Measurements from ENCODE around the gene IL1RL2.

IL1RL2 gene

DNA sequence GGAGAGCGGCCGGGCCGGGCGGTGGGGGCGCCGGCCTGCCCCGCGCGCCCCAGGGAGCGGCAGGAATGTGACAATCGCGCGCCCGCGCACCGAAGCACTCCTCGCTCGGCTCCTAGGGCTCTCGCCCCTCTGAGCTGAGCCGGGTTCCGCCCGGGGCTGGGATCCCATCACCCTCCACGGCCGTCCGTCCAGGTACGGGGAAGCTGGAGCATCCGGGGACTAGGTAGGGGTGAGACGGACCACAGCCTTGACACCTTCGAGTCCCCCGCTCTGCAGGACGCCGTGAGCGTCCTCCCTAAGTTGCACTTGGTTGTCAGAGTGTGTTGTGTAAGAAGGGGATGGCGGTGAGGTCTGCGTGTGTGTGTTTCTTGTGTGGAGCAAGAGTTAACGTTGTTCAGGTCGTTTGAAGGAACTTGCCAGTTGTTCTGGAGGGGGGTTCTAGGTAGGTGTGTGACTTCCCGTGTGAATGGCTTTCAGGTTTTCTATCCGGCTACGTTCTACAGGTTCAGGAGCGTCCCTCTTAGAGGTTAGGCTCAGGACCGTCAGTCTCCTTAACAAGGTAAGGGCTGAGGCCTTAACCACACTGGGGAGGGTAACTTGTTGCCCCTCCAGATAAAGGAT, 43.9 kb upstream of the IL1RL2 start:
- H3K4me3 ChIP-seq = no peak overlapping the region
- no peak for DNase-seq (ENCODE audit: low read depth, low spot score)
- no peak overlapping the region for H3K9ac ChIP-seq (ENCODE audit: insufficient read length)
- no peaks in the 10 kb centered on the region for H3K36me3 ChIP-seq (ENCODE audit: insufficient read depth, low read length)
- TF ChIP-seq FOXP2 (optimal IDR thresholded peaks at IDR 0.05; ENCODE audit: control extremely low read depth, extremely low read length, insufficient read depth) (no peak), EZH2 (IDR thresholded peaks at IDR 0.05) (no peak)
- no peak overlapping the region for H3K27ac ChIP-seq
- H3K9me3 ChIP-seq (ENCODE audit: low read depth, low read length) = no peaks in the 10 kb centered on the region

DNA sequence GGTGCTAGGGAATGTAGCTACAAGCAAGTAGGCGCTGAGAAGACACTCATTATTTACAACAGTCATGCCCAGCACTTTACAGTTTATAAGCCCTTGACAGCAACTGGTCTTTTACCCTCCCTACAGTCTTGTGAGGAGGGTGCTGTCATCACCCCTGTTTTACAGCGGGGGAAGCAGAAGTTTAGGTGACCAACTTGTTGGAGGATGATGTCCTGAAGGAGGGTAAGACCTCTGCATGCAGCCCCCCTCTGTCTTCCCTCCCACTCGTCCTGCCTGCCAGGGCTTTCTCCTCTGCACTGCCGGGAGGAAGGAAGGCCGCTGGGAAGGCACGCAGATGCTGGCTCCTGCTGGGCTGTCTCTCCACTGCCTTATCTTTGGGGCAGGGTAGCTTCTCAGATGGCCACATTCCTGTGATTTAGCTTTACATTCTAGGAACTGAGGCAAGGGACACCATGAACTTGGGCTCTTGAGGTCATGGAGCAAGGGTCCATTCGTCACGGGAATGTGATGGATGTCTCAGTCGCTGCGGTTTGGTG, 43.3 kb upstream of the IL1RL2 start:
- no peak for TF ChIP-seq FOXP2 (optimal IDR thresholded peaks at IDR 0.05; ENCODE audit: control extremely low read depth, extremely low read length, insufficient read depth)
- no peak for TF ChIP-seq EZH2 (IDR thresholded peaks at IDR 0.05)
- TF ChIP-seq POLR2AphosphoS5 (IDR thresholded peaks at IDR 0.05; ENCODE audit: borderline replicate concordance, low read depth, low read length) = no peak
- H3K9me3 ChIP-seq (ENCODE audit: low read depth, low read length) = no peaks in the 10 kb centered on the region
- H3K9ac ChIP-seq (ENCODE audit: insufficient read length) = no peak overlapping the region
- H3K4me3 ChIP-seq = no peak overlapping the region
- no peaks in the 10 kb centered on the region for H3K36me3 ChIP-seq (ENCODE audit: insufficient read depth, low read length)
- no peak for DNase-seq (ENCODE audit: low read depth, low spot score)
- H3K27ac ChIP-seq = no peak overlapping the region

DNA sequence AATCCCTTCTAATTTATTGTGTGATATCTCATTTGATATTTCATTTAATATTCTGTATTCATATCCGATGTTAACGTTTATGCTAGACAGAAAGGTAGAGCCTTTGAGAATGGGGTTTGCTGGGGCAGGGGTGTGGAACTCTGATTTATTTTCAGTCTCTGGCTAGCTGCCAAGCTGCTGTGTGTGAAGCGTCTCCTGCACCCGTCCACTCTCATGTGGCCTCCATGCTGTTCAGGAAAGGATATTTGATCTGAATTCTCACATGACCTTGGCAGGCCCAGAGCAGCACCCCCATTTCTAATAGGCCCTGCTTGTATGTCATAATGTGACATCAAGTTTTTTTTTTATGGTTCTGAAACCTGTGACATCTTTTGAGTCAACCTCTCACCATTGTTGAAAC, 42.7 kb upstream of the IL1RL2 start:
- Histone ChIP-seq H3K9me3 (ENCODE audit: low read depth, low read length) (no peaks in the 10 kb centered on the region), H3K36me3 (ENCODE audit: insufficient read depth, low read length) (no peaks in the 10 kb centered on the region), H3K4me3 (no peak overlapping the region), H3K27ac (no peak overlapping the region), H3K9ac (ENCODE audit: insufficient read length) (no peak overlapping the region)
- DNase-seq (ENCODE audit: low read depth, low spot score) = no peak
- no peak for TF ChIP-seq FOXP2 (optimal IDR thresholded peaks at IDR 0.05; ENCODE audit: control extremely low read depth, extremely low read length, insufficient read depth)
- TF ChIP-seq EZH2 (IDR thresholded peaks at IDR 0.05) = no peak
- TF ChIP-seq POLR2AphosphoS5 (IDR thresholded peaks at IDR 0.05; ENCODE audit: borderline replicate concordance, low read depth, low read length) = no peak

DNA sequence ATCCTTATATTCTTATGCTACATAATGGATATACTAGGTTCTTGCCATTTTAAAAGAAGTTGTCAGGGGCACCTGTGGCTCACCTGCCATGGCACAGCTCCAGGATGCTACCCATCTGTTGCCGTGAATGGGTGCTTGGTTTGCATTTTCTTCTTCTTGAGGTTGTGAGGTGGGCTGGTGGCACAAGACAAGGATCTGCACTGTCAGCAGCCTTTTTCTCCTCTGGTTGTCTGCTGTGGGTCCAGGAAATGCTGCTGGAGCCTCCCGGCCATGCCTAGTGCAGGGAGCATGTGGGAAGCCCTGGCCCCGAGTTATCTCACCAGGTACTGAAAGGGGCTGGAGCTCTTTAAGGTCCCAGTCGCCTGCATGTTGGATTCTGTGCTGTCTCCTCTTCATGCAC, 41.7 kb upstream of the IL1RL2 start:
- H3K9ac ChIP-seq (ENCODE audit: insufficient read length) = no peak overlapping the region
- H3K27ac ChIP-seq = no peak overlapping the region
- TF ChIP-seq EZH2 (IDR thresholded peaks at IDR 0.05) = no peak
- no peak for TF ChIP-seq FOXP2 (optimal IDR thresholded peaks at IDR 0.05; ENCODE audit: control extremely low read depth, extremely low read length, insufficient read depth)
- TF ChIP-seq POLR2AphosphoS5 (IDR thresholded peaks at IDR 0.05; ENCODE audit: borderline replicate concordance, low read depth, low read length) = no peak
- no peak overlapping the region for H3K4me3 ChIP-seq
- DNase-seq (ENCODE audit: low read depth, low spot score) = no peak
- no peaks in the 10 kb centered on the region for H3K9me3 ChIP-seq (ENCODE audit: low read depth, low read length)
- no peaks in the 10 kb centered on the region for H3K36me3 ChIP-seq (ENCODE audit: insufficient read depth, low read length)

DNA sequence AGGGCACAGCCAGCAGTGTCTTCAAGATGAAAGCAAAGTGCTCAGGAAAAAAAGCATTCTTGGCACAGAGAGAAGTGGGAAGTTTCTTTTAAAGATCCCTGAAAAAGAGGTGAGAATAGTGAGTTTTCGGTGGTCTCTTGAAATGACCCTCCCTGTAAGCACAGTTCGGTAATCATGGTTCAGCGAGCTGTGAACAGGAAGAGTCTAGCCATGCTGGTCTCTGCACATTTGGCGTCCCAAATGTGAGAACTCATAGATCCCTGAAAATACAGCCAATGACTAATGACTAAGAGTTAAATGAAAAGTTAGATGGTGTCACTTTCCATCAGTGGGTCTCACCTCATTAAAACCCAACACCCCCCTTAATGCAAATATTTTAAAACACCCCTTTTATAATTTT, 40.9 kb upstream of the IL1RL2 start:
- DNase-seq (ENCODE audit: low read depth, low spot score) = no peak
- Histone ChIP-seq H3K4me3 (no peak overlapping the region), H3K9ac (ENCODE audit: insufficient read length) (no peak overlapping the region), H3K9me3 (ENCODE audit: low read depth, low read length) (no peaks in the 10 kb centered on the region), H3K36me3 (ENCODE audit: insufficient read depth, low read length) (no peaks in the 10 kb centered on the region), H3K27ac (no peak overlapping the region)
- TF ChIP-seq POLR2AphosphoS5 (IDR thresholded peaks at IDR 0.05; ENCODE audit: borderline replicate concordance, low read depth, low read length) (no peak), EZH2 (IDR thresholded peaks at IDR 0.05) (no peak), FOXP2 (optimal IDR thresholded peaks at IDR 0.05; ENCODE audit: control extremely low read depth, extremely low read length, insufficient read depth) (no peak)

DNA sequence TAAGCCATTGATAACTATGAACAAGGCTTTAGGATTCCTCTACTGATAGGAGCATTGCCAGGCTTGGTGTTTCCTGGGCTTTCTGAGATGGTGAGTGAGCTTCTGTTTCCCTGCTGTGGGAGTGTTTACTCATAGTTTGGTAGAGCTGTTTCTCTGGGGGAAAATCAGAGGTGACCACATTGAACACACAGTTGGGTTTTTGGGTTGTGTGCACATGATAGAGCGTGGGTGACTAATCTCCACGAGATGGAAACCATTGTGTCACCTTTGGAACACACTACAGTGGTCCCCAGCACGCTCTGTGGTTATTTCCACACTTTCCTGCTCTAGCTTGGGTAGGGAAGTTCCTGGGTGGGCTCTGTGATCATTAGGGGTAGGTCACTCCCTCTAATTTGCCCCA, 38.9 kb upstream of the IL1RL2 start:
- Histone ChIP-seq H3K9ac (ENCODE audit: insufficient read length) (no peak overlapping the region), H3K9me3 (ENCODE audit: low read depth, low read length) (no peaks in the 10 kb centered on the region), H3K4me3 (no peak overlapping the region), H3K27ac (no peak overlapping the region), H3K36me3 (ENCODE audit: insufficient read depth, low read length) (no peaks in the 10 kb centered on the region)
- no peak for DNase-seq (ENCODE audit: low read depth, low spot score)
- TF ChIP-seq FOXP2 (optimal IDR thresholded peaks at IDR 0.05; ENCODE audit: control extremely low read depth, extremely low read length, insufficient read depth) = no peak
- no peak for TF ChIP-seq EZH2 (IDR thresholded peaks at IDR 0.05)
- TF ChIP-seq POLR2AphosphoS5 (IDR thresholded peaks at IDR 0.05; ENCODE audit: borderline replicate concordance, low read depth, low read length) = no peak

DNA sequence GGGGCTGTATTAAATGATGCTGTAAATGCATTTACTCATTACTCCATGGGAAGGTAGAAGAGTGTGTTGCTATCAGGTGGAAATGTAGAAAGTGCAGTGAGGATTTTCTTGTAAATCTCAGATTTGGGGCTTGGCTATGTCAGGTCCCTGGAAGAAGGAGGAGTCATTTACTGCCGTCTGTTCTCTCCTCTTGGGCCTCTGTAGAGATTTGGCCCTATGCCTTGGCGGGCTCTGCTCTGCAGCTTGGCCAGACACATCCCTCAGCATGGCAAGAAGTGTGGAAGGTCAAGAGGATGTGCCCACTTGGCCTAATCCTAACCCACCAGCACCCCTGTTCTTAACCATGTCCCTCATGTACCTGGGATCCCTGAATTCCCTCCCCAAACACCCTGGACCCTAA, 37.6 kb upstream of the IL1RL2 start:
- Histone ChIP-seq H3K9me3 (ENCODE audit: low read depth, low read length) (no peaks in the 10 kb centered on the region), H3K9ac (ENCODE audit: insufficient read length) (no peak overlapping the region), H3K36me3 (ENCODE audit: insufficient read depth, low read length) (no peaks in the 10 kb centered on the region), H3K27ac (no peak overlapping the region), H3K4me3 (no peak overlapping the region)
- no peak for DNase-seq (ENCODE audit: low read depth, low spot score)
- TF ChIP-seq EZH2 (IDR thresholded peaks at IDR 0.05) = no peak
- no peak for TF ChIP-seq FOXP2 (optimal IDR thresholded peaks at IDR 0.05; ENCODE audit: control extremely low read depth, extremely low read length, insufficient read depth)

DNA sequence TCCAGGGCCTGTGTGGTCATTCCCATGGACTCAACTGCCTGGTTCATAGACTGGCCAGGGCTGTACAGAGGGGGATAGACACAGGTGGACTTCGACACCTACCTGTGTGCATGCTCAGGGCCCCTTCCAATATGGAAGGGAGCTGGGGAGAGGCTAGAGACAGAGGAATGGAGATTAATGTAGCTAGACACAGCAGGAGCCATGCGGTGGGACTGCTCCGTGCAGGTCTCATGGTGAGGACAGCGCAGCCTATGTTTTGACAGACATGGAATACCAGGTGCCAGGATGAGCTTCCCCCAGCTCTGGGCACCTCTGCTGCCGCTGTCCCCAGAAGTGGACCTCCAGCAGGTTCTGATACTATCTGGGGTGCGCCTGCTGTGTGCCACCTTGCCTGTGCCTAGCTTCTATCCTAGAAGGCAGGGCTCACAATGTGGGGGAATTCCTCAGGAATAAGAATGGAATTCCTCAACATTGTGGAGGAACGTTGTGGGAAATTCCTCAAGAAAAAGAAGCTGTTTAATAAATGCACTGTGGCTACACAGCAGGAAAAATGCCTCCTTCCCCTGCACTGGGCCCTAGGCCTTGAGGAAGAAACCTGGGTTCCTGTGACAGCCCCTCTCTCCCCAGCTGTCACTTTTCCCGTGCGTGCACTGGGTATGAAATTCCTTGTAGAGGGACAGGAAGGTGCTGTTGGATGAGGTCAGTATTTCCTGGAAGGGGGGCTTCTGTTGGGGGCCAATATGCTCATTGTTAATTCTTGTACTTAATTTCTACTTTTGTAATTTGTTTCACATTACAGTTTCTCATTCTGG, 37.0 kb upstream of the IL1RL2 start:
- Histone ChIP-seq H3K9ac (ENCODE audit: insufficient read length) (no peak overlapping the region), H3K9me3 (ENCODE audit: low read depth, low read length) (no peaks in the 10 kb centered on the region), H3K4me3 (no peak overlapping the region), H3K27ac (no peak overlapping the region), H3K36me3 (ENCODE audit: insufficient read depth, low read length) (no peaks in the 10 kb centered on the region)
- no peak for TF ChIP-seq POLR2AphosphoS5 (IDR thresholded peaks at IDR 0.05; ENCODE audit: borderline replicate concordance, low read depth, low read length)
- DNase-seq (ENCODE audit: low read depth, low spot score) = no peak
